Tibial nerve (tissue), 4 donors: ENCODE data around the gene GALNTL6. TPM values are rescaled to one million over a fixed set of nuclear protein-coding genes. Genes with fewer than 3 reads are reported as not detected.

ENCODE experiments used
- DNase-seq, 2 donors: peaks; one replicate each; pipeline ENCODE4 v3.0.0-alpha.2; 2019; ENCODE audit warnings: low spot score in 2 of 2
- H3K27ac ChIP-seq, 4 donors: fragments of 200-600 bp; sonication (generic) in 3 of 4; one replicate each; pipeline ENCODE4 v1.5.1; 2017 to 2019; ENCODE audit warnings: mild to moderate bottlenecking in 1 of 4
- H3K27me3 ChIP-seq, 2 donors: fragments of 200-600 bp; sonication (generic) in 1 of 2; one replicate each; pipeline versions ENCODE4 v1.5.1 to v1.6.0; 2017 to 2019
- H3K36me3 ChIP-seq, 3 donors: fragments of 200-600 bp; sonication (generic); one replicate each; pipeline ENCODE4 v1.5.1; 2018 to 2019
- H3K4me1 ChIP-seq, 4 donors: fragments of 200-600 bp; sonication (generic) in 3 of 4; one replicate each; pipeline ENCODE4 v1.5.1; 2017 to 2019
- H3K4me3 ChIP-seq, 4 donors: fragments of 200-600 bp; sonication (generic) in 3 of 4; one replicate each; pipeline ENCODE4 v1.5.1; 2017 to 2019; ENCODE audit warnings: mild to moderate bottlenecking in 1 of 4, moderate library complexity in 1 of 4
- H3K9me3 ChIP-seq, 4 donors: fragments of 200-600 bp; sonication (generic) in 3 of 4; one replicate each; pipeline ENCODE4 v1.5.1; 2017 to 2019
- EP300 ChIP-seq, 2 donors: sonication (generic); formaldehyde crosslinking; IDR thresholded peaks; one replicate each; pipeline ENCODE4 v1.6.1; 2017; ENCODE audit warnings: antibody characterized with exemption in 2 of 2, mild to moderate bottlenecking in 1 of 2
- POLR2A ChIP-seq, 2 donors: fragments of 450-650 bp; IDR thresholded peaks; one replicate each; pipeline ENCODE4 v1.6.1; 2017; ENCODE audit warnings: antibody characterized with exemption in 2 of 2, mild to moderate bottlenecking in 2 of 2, moderate library complexity in 2 of 2
- WGBS, 2 donors: methylation state at CpG; one replicate each; pipeline ENCODE4 v1.1.5; 2018; 5-methylcytosine and 5-hydroxymethylcytosine counted together
- total RNA-seq, 4 donors: library from RNA; depleted of rRNA; stranded (reverse); fragments of >200 nt; gene quantifications; one replicate each; pipeline ENCODE4 v1.1.0, GENCODE V29; 2016
- TF ChIP-seq, protein P1 (sequence below), 5 experiments: fragments of 200-600 bp in 3 of 5; fragments of 450-650 bp in 2 of 5; sonication (generic) in 3 of 5; IDR thresholded peaks; one replicate each; pipeline ENCODE4 v1.5.1; 2016 to 2019; ENCODE audit warnings: antibody characterized with exemption in 5 of 5, mild to moderate bottlenecking in 3 of 5, moderate library complexity in 2 of 5

Gene GALNTL6
- total RNA-seq, 4 donors from 2014 or later: not detected

DNA sequence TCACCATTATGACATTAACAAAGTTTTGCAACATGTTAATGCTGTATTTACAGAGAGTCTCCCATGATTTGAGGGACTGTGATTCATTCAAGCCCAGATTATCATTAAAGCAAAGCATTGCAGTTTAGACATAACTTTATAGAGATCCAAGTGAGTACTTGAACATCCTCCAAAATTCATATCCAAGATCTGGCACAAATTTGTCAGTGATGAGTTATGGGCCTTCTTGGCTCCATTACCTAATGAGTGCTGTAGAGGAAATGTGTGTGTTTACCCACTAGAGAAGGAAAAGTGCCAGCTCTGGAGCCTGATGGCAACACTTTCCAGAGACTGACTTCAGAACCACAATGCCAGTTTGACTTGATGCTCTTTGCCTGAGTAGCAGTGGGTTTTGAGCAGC is 432.3 kb downstream of the GALNTL6 start:
- DNase-seq: no peak

DNA sequence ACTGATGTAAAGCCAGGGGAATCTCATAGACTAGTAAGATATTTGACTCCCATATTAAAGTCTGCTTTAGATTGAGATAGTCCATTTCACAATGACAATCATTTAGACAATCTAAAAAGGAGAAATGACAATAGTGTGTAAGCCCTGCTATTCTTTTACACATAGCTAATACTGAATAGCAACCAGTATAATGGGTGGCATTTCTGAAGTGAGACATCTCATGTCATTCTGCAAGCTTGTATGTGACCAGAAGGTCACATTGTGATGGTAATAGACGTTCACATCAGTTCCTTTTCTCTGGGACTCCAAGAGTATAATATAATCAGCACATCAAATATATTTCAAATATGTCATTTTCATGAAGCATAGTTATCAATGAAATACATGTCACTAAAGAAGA is 440.2 kb downstream of the GALNTL6 start:
- 26 to 39% methylated on average over 1 of the region's 1 CpG for WGBS, 2 donors
- no peak for TF ChIP-seq EP300 (IDR thresholded peaks at IDR 0.05)
- TF ChIP-seq POLR2A (IDR thresholded peaks at IDR 0.05): no peak
- TF ChIP-seq, protein P1, sequence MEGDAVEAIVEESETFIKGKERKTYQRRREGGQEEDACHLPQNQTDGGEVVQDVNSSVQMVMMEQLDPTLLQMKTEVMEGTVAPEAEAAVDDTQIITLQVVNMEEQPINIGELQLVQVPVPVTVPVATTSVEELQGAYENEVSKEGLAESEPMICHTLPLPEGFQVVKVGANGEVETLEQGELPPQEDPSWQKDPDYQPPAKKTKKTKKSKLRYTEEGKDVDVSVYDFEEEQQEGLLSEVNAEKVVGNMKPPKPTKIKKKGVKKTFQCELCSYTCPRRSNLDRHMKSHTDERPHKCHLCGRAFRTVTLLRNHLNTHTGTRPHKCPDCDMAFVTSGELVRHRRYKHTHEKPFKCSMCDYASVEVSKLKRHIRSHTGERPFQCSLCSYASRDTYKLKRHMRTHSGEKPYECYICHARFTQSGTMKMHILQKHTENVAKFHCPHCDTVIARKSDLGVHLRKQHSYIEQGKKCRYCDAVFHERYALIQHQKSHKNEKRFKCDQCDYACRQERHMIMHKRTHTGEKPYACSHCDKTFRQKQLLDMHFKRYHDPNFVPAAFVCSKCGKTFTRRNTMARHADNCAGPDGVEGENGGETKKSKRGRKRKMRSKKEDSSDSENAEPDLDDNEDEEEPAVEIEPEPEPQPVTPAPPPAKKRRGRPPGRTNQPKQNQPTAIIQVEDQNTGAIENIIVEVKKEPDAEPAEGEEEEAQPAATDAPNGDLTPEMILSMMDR (IDR thresholded peaks at IDR 0.05): no peak
- Histone ChIP-seq H3K36me3 (no peaks in the 10 kb centered on the region), H3K4me3 (no peak overlapping the region), H3K4me1 (no peaks in the 10 kb centered on the region), H3K27me3 (no peaks in the 10 kb centered on the region), H3K9me3 (peaks cover 0 to 4% (median 0%) of the 10 kb centered on the region in 4 donors), H3K27ac (no peak overlapping the region)
- no peak for DNase-seq

More for the DNA sequence above, 432.3 kb downstream of the GALNTL6 start:
- peaks cover 0 to 4% (median 1%) of the 10 kb centered on the region in 4 donors for H3K9me3 ChIP-seq
- H3K4me3 ChIP-seq: no peak overlapping the region
- no peaks in the 10 kb centered on the region for H3K36me3 ChIP-seq
- no peaks in the 10 kb centered on the region for H3K4me1 ChIP-seq
- no peaks in the 10 kb centered on the region for H3K27me3 ChIP-seq
- no peak for TF ChIP-seq POLR2A (IDR thresholded peaks at IDR 0.05)
- TF ChIP-seq, protein P1 (IDR thresholded peaks at IDR 0.05): no peak
- TF ChIP-seq EP300 (IDR thresholded peaks at IDR 0.05): no peak
- H3K27ac ChIP-seq: no peak overlapping the region

DNA sequence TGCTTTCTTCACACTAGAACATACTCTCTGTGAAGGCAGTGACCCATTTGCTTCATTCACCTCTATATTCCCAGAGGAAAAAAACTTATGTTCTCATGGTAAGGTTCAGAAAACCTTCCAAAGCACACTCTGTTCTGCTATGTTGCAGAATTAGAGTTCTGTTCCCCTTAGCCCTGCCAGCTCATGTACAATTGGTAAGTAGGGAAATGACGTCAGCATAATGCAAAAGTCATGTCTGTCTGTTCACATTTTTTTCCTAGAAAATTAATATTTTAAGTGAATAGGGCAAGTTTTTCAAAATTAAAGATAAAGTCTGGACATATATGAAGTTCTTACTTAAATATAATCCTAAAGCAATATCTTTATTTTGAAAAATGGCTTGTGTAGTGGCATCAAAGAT is 443.6 kb downstream of the GALNTL6 start:
- H3K4me3 ChIP-seq: no peak overlapping the region
- no peak for DNase-seq
- no peak for TF ChIP-seq POLR2A (IDR thresholded peaks at IDR 0.05)
- no peak for TF ChIP-seq EP300 (IDR thresholded peaks at IDR 0.05)
- TF ChIP-seq, protein P1 (IDR thresholded peaks at IDR 0.05): no peak
- H3K4me1 ChIP-seq: no peaks in the 10 kb centered on the region
- H3K27ac ChIP-seq: no peak overlapping the region
- H3K27me3 ChIP-seq: no peaks in the 10 kb centered on the region
- H3K9me3 ChIP-seq: no peaks in the 10 kb centered on the region
- WGBS, 2 donors: 53 to 70% methylated on average over 1 of the region's 1 CpG
- no peaks in the 10 kb centered on the region for H3K36me3 ChIP-seq

DNA sequence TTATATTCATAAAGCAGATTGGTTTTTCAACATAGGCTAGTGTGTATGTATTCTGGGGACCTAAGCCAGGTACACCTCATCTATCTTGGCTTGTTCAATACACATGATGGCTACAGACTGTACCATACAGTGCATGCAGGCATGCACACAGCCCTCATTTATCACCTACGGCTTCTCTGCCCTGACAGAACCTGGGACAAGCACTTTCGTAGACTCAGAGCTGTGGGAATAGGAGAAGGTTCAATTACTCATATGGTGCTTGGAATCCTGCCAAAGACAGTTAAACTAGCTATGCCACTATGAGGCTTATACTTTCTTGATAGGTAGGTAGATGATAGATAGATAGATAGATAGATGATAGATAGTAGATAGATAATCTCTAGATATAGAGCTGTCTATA is 457.2 kb downstream of the GALNTL6 start:
- Histone ChIP-seq H3K4me3 (no peak overlapping the region), H3K27ac (no peak overlapping the region), H3K4me1 (no peaks in the 10 kb centered on the region), H3K36me3 (no peaks in the 10 kb centered on the region), H3K9me3 (no peaks in the 10 kb centered on the region), H3K27me3 (no peaks in the 10 kb centered on the region)
- WGBS, 2 donors: 66 to 84% methylated on average over 2 of the region's 2 CpGs
- TF ChIP-seq, protein P1 (IDR thresholded peaks at IDR 0.05): no peak
- TF ChIP-seq POLR2A (IDR thresholded peaks at IDR 0.05) (no peak), EP300 (IDR thresholded peaks at IDR 0.05) (no peak)
- no peak for DNase-seq

DNA sequence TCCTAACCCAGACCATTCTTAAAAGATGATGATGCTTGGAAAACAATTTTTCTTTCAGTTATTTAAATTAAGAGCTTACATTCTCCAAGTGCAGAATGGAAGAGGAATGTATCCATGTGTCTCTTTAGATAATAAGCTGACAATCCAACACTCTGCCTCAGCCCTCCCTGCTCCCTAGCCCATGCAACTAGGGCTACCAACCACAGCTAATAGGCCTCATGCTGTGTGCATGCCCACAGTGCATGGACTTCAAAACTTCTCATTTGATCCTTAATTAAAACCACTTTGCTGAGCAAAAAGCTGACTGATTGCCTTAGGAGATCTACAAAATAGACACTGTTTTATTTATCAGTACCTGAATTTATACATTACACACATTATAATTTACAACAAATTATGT is 473.9 kb downstream of the GALNTL6 start:
- TF ChIP-seq, protein P1 (IDR thresholded peaks at IDR 0.05): no peak
- TF ChIP-seq EP300 (IDR thresholded peaks at IDR 0.05): no peak
- TF ChIP-seq POLR2A (IDR thresholded peaks at IDR 0.05): no peak
- Histone ChIP-seq H3K27me3 (no peaks in the 10 kb centered on the region), H3K4me3 (no peak overlapping the region), H3K9me3 (no peaks in the 10 kb centered on the region), H3K36me3 (no peaks in the 10 kb centered on the region), H3K27ac (no peak overlapping the region), H3K4me1 (no peaks in the 10 kb centered on the region)
- no peak for DNase-seq
